ENCODE results near the gene GPR85.

The GPR85 gene

GRCh38 chr7:113099284-113099919, 12.8 kb upstream of the GPR85 start:
- Histone ChIP-seq H3K4me3 (ENCODE audit: low read length) (no peak overlapping the region), H3K9ac (ENCODE audit: low read length) (no peak overlapping the region), H3K4me1 (ENCODE audit: low read length) (no peaks in the 10 kb centered on the region), H3K36me3 (replicated peaks; ENCODE audit: insufficient read depth, low read length) (no peaks in the 10 kb centered on the region), H3K9me2 (replicated peaks; ENCODE audit: insufficient read depth, low read length) (no peaks in the 10 kb centered on the region), H3K27me3 (replicated peaks; ENCODE audit: insufficient read depth, low read length) (no peaks in the 10 kb centered on the region), H3K27ac (ENCODE audit: low read length) (no peak overlapping the region), H3F3A (ENCODE audit: insufficient read depth, low read length) (no peaks in the 10 kb centered on the region), H3K9me3 (replicated peaks; ENCODE audit: insufficient read depth, low read length) (no peaks in the 10 kb centered on the region), H2AFZ (ENCODE audit: low read length) (no peak overlapping the region), H3K79me2 (ENCODE audit: low read length) (no peaks in the 10 kb centered on the region), H3K4me2 (ENCODE audit: low read depth, low read length) (no peak overlapping the region), H4K20me1 (ENCODE audit: insufficient read depth, low read length) (no peaks in the 10 kb centered on the region)
- DNase-seq: no peak
- TF ChIP-seq EZH2 (optimal IDR thresholded peaks at IDR 0.05; ENCODE audit: low read depth, low read length) (no peak), EZH2phosphoT487 (IDR thresholded peaks at IDR 0.05; ENCODE audit: low read length) (no peak), CTCF (IDR thresholded peaks at IDR 0.05; ENCODE audit: low read length) (no peak)

- H3K9ac ChIP-seq (ENCODE audit: low read length): no peak overlapping the region
- H4K20me1 ChIP-seq (ENCODE audit: insufficient read depth, low read length): no peaks in the 10 kb centered on the region
- no peaks in the 10 kb centered on the region for H3K27me3 ChIP-seq (replicated peaks; ENCODE audit: insufficient read depth, low read length)
- no peak overlapping the region for H3K4me2 ChIP-seq (ENCODE audit: low read depth, low read length)
- H3K9me2 ChIP-seq (replicated peaks; ENCODE audit: insufficient read depth, low read length): no peaks in the 10 kb centered on the region
- no peaks in the 10 kb centered on the region for H3K36me3 ChIP-seq (replicated peaks; ENCODE audit: insufficient read depth, low read length)
- H3K9me3 ChIP-seq (replicated peaks; ENCODE audit: insufficient read depth, low read length): no peaks in the 10 kb centered on the region
- H3K27ac ChIP-seq (ENCODE audit: low read length): no peak overlapping the region
- H2AFZ ChIP-seq (ENCODE audit: low read length): no peak overlapping the region
- H3F3A ChIP-seq (ENCODE audit: insufficient read depth, low read length): no peaks in the 10 kb centered on the region
- no peaks in the 10 kb centered on the region for H3K79me2 ChIP-seq (ENCODE audit: low read length)
- H3K4me1 ChIP-seq (ENCODE audit: low read length): no peaks in the 10 kb centered on the region
- DNase-seq: no peak
- no peak overlapping the region for H3K4me3 ChIP-seq (ENCODE audit: low read length)
- TF ChIP-seq EZH2 (optimal IDR thresholded peaks at IDR 0.05; ENCODE audit: low read depth, low read length): no peak
- no peak for TF ChIP-seq CTCF (IDR thresholded peaks at IDR 0.05; ENCODE audit: low read length)
Measured at GRCh38 chr7:113094517-113095249, 8.1 kb upstream of the GPR85 start.

GRCh38 chr7:113093561-113093960, 6.9 kb upstream of the GPR85 start:
- no peak overlapping the region for H3K4me2 ChIP-seq (ENCODE audit: low read depth, low read length)
- H3K9me3 ChIP-seq (replicated peaks; ENCODE audit: insufficient read depth, low read length): no peaks in the 10 kb centered on the region
- H3F3A ChIP-seq (ENCODE audit: insufficient read depth, low read length): no peaks in the 10 kb centered on the region
- H3K27ac ChIP-seq (ENCODE audit: low read length): no peak overlapping the region
- no peaks in the 10 kb centered on the region for H3K27me3 ChIP-seq (replicated peaks; ENCODE audit: insufficient read depth, low read length)
- H3K4me1 ChIP-seq (ENCODE audit: low read length): no peaks in the 10 kb centered on the region
- no peaks in the 10 kb centered on the region for H3K79me2 ChIP-seq (ENCODE audit: low read length)
- H3K9me2 ChIP-seq (replicated peaks; ENCODE audit: insufficient read depth, low read length): no peaks in the 10 kb centered on the region
- H3K36me3 ChIP-seq (replicated peaks; ENCODE audit: insufficient read depth, low read length): no peaks in the 10 kb centered on the region
- H3K4me3 ChIP-seq (ENCODE audit: low read length): no peak overlapping the region
- DNase-seq: no peak
- H4K20me1 ChIP-seq (ENCODE audit: insufficient read depth, low read length): no peaks in the 10 kb centered on the region
- no peak overlapping the region for H2AFZ ChIP-seq (ENCODE audit: low read length)
- no peak overlapping the region for H3K9ac ChIP-seq (ENCODE audit: low read length)
- TF ChIP-seq EZH2 (optimal IDR thresholded peaks at IDR 0.05; ENCODE audit: low read depth, low read length) (no peak), EZH2phosphoT487 (IDR thresholded peaks at IDR 0.05; ENCODE audit: low read length) (no peak), CTCF (IDR thresholded peaks at IDR 0.05; ENCODE audit: low read length) (no peak)

All from MM.1S (cell line).